D721Med (cell line): ENCODE data around the gene TMEM176B.
"Not testable (repeated sequence)": the region's sequence is repeated elsewhere in the genome, so short reads cannot be mapped to it uniquely, and the experiment has no call there.

ENCODE experiments used
- DNase-seq: peaks from one replicate; pipeline ENCODE4 v3.0.0; 2011; ENCODE audit warnings: low spot score; ENCODE audit not compliant: insufficient read length
- FAIRE-seq: peaks from 2 replicates; lab custom pipeline; 2011; peaks lifted over from hg19 to GRCh38; lab: Jason Lieb, UNC
- CTCF ChIP-seq: IDR thresholded peaks from 2 replicates; pipeline ENCODE4 v1.5.1; 2012; ENCODE audit warnings: mild to moderate bottlenecking, control low read depth; ENCODE audit not compliant: insufficient read depth; ENCODE audit errors: missing control alignments

TMEM176B gene

GRCh38 chr7:150823043-150823442 lies 22.9 kb upstream of the TMEM176B start:
- DNase-seq (no peak), FAIRE-seq (no peak)
- no peak for TF ChIP-seq CTCF

GRCh38 chr7:150820578-150821198 lies 20.5 kb upstream of the TMEM176B start:
- FAIRE-seq (no peak), DNase-seq (no peak)
- TF ChIP-seq CTCF: peak; percentile 35

- TF ChIP-seq CTCF: no peak
- DNase-seq (no peak), FAIRE-seq (no peak)
Measured at GRCh38 chr7:150820148-150820547, 20.0 kb upstream of the TMEM176B start.

GRCh38 chr7:150818971-150819370 lies 18.8 kb upstream of the TMEM176B start:
- TF ChIP-seq CTCF: no peak
- FAIRE-seq: no peak
- DNase-seq: no peak

GRCh38 chr7:150814328-150815001 lies 14.3 kb upstream of the TMEM176B start:
- DNase-seq: no peak
- TF ChIP-seq CTCF: no peak
- no peak for FAIRE-seq

GRCh38 chr7:150807616-150808438 lies 7.7 kb upstream of the TMEM176B start:
- not testable (repeated sequence) for FAIRE-seq, DNase-seq

GRCh38 chr7:150806863-150807262 lies 6.7 kb upstream of the TMEM176B start:
- DNase-seq (no peak), FAIRE-seq (no peak)
- peak; percentile 39 for TF ChIP-seq CTCF
